22Rv1 (cell line): ENCODE results near the gene NOD1.

ENCODE experiments used
- ZFX ChIP-seq: fragments of 450-650 bp; IDR thresholded peaks from 2 replicates; pipeline ENCODE4 v1.6.1; 2017; ENCODE audit warnings: antibody characterized with exemption, borderline replicate concordance
- TF ChIP-seq, protein P1 (sequence below): fragments of 450-650 bp; IDR thresholded peaks from 2 replicates; pipeline ENCODE4 v1.5.1; 2017; ENCODE audit warnings: mild to moderate bottlenecking

DNA sequence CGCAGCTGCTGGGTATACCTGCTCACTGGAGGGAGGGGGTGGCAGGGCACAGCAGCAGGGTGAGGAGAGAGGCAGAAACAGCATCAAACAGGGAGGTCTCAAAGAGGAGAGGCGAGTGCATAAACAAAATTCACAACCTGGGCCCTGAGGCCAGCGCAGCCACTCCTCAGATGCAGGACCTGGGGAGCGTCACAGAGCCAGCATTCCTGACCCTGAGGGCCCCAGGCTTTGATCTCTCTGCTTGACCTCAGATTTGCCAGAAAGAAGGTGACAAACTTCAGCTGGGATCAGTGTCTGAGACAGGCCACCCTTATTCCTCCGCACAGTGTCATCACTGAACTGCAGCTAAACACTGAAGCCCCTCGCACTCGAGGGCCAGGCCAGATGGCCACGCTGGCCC is 25.6 kb downstream of the NOD1 start:
- TF ChIP-seq, protein P1, sequence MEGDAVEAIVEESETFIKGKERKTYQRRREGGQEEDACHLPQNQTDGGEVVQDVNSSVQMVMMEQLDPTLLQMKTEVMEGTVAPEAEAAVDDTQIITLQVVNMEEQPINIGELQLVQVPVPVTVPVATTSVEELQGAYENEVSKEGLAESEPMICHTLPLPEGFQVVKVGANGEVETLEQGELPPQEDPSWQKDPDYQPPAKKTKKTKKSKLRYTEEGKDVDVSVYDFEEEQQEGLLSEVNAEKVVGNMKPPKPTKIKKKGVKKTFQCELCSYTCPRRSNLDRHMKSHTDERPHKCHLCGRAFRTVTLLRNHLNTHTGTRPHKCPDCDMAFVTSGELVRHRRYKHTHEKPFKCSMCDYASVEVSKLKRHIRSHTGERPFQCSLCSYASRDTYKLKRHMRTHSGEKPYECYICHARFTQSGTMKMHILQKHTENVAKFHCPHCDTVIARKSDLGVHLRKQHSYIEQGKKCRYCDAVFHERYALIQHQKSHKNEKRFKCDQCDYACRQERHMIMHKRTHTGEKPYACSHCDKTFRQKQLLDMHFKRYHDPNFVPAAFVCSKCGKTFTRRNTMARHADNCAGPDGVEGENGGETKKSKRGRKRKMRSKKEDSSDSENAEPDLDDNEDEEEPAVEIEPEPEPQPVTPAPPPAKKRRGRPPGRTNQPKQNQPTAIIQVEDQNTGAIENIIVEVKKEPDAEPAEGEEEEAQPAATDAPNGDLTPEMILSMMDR, result no peak
- TF ChIP-seq ZFX, result no peak
